ENCODE results near the gene RTTN.

DNA sequence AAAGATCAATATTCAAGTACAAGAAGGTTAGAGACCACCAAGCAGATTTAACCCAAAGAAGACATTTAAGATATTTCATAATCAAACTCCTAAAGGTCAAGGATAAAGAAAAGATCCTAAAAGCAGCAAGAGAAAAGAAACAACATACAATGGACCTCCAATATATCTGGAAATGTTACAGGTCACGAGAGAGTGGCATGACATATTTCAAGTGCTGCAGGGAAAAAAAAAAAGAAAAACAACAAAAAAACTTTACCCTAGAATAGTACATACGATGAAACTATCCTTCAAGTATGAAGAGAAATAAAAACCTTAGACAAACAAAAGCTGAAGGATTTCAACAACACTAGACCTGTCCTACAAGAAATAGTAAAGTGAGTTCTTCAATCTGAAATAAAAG, 166.3 kb downstream of the RTTN start:
- TF ChIP-seq CTCF (conservative IDR thresholded peaks at IDR 0.05) (no peak), EZH2 (IDR thresholded peaks at IDR 0.05; ENCODE audit: low read depth) (no peak)

Data from PC-9 (cell line).